ENCODE measurements around the gene TERT.

DNA sequence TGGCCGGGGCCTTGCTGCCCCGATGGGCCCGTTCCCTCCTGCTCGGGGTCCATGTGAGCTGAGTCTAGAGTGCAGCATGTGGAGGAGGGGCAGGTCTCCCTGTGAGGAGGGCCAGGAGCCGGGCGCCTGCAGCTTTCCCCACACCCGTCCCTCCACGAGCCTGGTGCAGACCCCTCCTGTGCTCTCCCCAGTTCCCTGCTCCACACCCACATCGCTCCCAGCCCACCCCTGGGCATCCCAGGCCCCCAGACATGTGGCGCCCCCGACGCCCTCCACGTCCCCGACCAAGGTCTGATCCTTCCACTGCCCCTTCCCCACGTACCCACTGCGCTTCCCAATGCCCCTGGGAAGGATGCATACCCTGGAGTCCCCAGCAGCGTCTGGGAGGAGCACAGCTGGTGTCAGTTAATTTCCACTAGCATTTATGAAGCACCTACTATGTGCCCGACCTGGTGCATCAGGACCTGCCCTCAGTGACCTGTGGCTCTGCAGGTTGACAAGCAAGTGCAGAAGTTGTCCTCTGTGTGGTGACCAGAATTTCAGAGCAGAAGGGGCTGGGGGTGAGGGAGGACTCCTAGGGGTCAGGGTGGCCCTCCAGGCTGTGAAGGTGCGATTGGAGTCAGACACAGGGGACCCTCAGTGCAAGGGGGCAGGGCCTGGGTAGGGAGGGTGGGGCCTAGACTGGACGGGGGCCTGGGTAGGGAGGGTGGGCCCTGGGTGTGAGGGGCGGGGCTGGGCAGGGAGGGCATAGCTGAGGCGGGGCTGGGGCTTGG is 80.5 kb downstream of the TERT start:
- TF ChIP-seq, protein P1, sequence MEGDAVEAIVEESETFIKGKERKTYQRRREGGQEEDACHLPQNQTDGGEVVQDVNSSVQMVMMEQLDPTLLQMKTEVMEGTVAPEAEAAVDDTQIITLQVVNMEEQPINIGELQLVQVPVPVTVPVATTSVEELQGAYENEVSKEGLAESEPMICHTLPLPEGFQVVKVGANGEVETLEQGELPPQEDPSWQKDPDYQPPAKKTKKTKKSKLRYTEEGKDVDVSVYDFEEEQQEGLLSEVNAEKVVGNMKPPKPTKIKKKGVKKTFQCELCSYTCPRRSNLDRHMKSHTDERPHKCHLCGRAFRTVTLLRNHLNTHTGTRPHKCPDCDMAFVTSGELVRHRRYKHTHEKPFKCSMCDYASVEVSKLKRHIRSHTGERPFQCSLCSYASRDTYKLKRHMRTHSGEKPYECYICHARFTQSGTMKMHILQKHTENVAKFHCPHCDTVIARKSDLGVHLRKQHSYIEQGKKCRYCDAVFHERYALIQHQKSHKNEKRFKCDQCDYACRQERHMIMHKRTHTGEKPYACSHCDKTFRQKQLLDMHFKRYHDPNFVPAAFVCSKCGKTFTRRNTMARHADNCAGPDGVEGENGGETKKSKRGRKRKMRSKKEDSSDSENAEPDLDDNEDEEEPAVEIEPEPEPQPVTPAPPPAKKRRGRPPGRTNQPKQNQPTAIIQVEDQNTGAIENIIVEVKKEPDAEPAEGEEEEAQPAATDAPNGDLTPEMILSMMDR (IDR thresholded peaks at IDR 0.05): no peak
- no peak for TF ChIP-seq EP300 (IDR thresholded peaks at IDR 0.05)
- no peak for TF ChIP-seq POLR2A (IDR thresholded peaks at IDR 0.05)
- TF ChIP-seq POLR2AphosphoS5 (IDR thresholded peaks at IDR 0.05): no peak

All from gastroesophageal sphincter (tissue), 3 donors.